MCF 10A (cell line): Measurements from ENCODE around the gene HM13. TPM values are rescaled to one million over a fixed set of nuclear protein-coding genes. Genes with fewer than 3 reads are reported as not detected.

Experiments
- BruUV-seq: library from RNA; stranded (reverse); fragments of 400-500 nt; replicated peaks from 2 replicates; lab custom pipeline; 2021; lab: Mats Ljungman, UMichigan
- CTCF ChIA-PET: fragments of 300-600 bp; sonication (Branson Sonifier 250); formaldehyde crosslinking; extraction: SDS; loops from one replicate; lab custom pipeline; 2021; ENCODE audit warnings: antibody characterized with exemption, inconsistent platforms; lab: Yijun Ruan, JAX
- POLR2A ChIA-PET: fragments of 300-600, 350-650 bp; sonication (Branson Sonifier 250); formaldehyde crosslinking; extraction: SDS; loops from one replicate; lab custom pipeline; 2020; ENCODE audit warnings: antibody characterized with exemption, inconsistent platforms; lab: Yijun Ruan, JAX
- DNase-seq: peaks from one replicate; pipeline ENCODE4 v3.0.0-alpha.2; 2018; ENCODE audit not compliant: unreplicated experiment
- H3K27ac Mint-ChIP-seq: one replicate; pipeline ENCODE4 v1.8.0; 2022; ENCODE audit warnings: mild to moderate bottlenecking, low read depth, mixed read lengths; ENCODE audit not compliant: unreplicated experiment
- H3K27me3 Mint-ChIP-seq: one replicate; pipeline ENCODE4 v1.8.0; 2022; ENCODE audit warnings: mixed read lengths; ENCODE audit not compliant: insufficient read depth, unreplicated experiment
- H3K36me3 Mint-ChIP-seq: one replicate; pipeline ENCODE4 v1.8.0; 2022; ENCODE audit warnings: mild to moderate bottlenecking, moderate library complexity, mixed read lengths; ENCODE audit not compliant: insufficient read depth, unreplicated experiment
- H3K4me1 Mint-ChIP-seq: one replicate; pipeline ENCODE4 v1.8.0; 2022; ENCODE audit warnings: mixed read lengths; ENCODE audit not compliant: insufficient read depth, unreplicated experiment
- H3K4me3 Mint-ChIP-seq: one replicate; pipeline ENCODE4 v1.8.0; 2022; ENCODE audit warnings: mild to moderate bottlenecking, moderate library complexity, mixed read lengths; ENCODE audit not compliant: unreplicated experiment
- H3K9me3 Mint-ChIP-seq: one replicate; pipeline ENCODE4 v1.8.0; 2022; ENCODE audit warnings: mixed read lengths; ENCODE audit not compliant: unreplicated experiment
- intact Hi-C: fragments of 100-400 bp; cut with micrococcal nuclease; formaldehyde crosslinking; loops from 2 replicates; pipeline ENCODE4 v1.14.1; 2022
- total RNA-seq: library from RNA; stranded (reverse); gene quantifications from 2 replicates; pipeline ENCODE4 v1.2.3, GENCODE V29; 2022
- TF ChIP-seq, protein P1 (sequence below): fragments of 200-600 bp; IDR thresholded peaks from one replicate; pipeline ENCODE4 v1.8.0; 2022; ENCODE audit warnings: antibody characterized with exemption, mild to moderate bottlenecking; ENCODE audit not compliant: unreplicated experiment

The HM13 gene
- total RNA-seq, 1 experiment from 2014 or later, result 276 TPM

GRCh38 chr20:31560746-31561598 lies 46.7 kb downstream of the HM13 start:
- peaks cover 70% of the 10 kb centered on the region for H3K36me3 Mint-ChIP-seq
- CTCF ChIA-PET, result interaction anchor here (0.5 to 31.0 kb wide), 23 partner anchors 10 to 595 kb away, joined by 3 to 1902 read pairs (median 9); partner anchors contain the start of genes BCL2L1 and ID1
- peak overlapping the region; percentile 45 for H3K4me3 Mint-ChIP-seq
- no peaks in the 10 kb centered on the region for H3K9me3 Mint-ChIP-seq
- TF ChIP-seq, protein P1, sequence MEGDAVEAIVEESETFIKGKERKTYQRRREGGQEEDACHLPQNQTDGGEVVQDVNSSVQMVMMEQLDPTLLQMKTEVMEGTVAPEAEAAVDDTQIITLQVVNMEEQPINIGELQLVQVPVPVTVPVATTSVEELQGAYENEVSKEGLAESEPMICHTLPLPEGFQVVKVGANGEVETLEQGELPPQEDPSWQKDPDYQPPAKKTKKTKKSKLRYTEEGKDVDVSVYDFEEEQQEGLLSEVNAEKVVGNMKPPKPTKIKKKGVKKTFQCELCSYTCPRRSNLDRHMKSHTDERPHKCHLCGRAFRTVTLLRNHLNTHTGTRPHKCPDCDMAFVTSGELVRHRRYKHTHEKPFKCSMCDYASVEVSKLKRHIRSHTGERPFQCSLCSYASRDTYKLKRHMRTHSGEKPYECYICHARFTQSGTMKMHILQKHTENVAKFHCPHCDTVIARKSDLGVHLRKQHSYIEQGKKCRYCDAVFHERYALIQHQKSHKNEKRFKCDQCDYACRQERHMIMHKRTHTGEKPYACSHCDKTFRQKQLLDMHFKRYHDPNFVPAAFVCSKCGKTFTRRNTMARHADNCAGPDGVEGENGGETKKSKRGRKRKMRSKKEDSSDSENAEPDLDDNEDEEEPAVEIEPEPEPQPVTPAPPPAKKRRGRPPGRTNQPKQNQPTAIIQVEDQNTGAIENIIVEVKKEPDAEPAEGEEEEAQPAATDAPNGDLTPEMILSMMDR, result no peak
- POLR2A ChIA-PET, result interaction anchor here (0.5 to 30.6 kb wide), 24 partner anchors 9 to 1030 kb away, joined by 3 to 1321 read pairs (median 6); partner anchors contain the start of genes BCL2L1, ID1 and TPX2
- intact Hi-C loops, result loop anchor here (1.0 to 2.0 kb wide), 2 partner anchors 46 to 51 kb away; partner anchors contain the start of gene HM13
- DNase-seq, result peak; percentile 94
- H3K27ac Mint-ChIP-seq, result peak overlapping the region; percentile 85
- no peaks in the 10 kb centered on the region for H3K27me3 Mint-ChIP-seq
- no TSS peak for BruUV-seq
- H3K4me1 Mint-ChIP-seq, result peaks cover 30% of the 10 kb centered on the region

- intact Hi-C loops, result no loop called here
- Mint-ChIP-seq H3K27ac (no peak overlapping the region), H3K36me3 (peaks cover 72% of the 10 kb centered on the region), H3K4me1 (peaks cover 36% of the 10 kb centered on the region), H3K27me3 (no peaks in the 10 kb centered on the region), H3K9me3 (no peaks in the 10 kb centered on the region), H3K4me3 (no peak overlapping the region)
- CTCF ChIA-PET, result interaction anchor here (0.5 to 31.0 kb wide), 34 partner anchors 9 to 475 kb away, joined by 3 to 1902 read pairs (median 4); partner anchors contain the start of genes BCL2L1 and ID1
- DNase-seq, result no peak
- TF ChIP-seq, protein P1, result no peak
- POLR2A ChIA-PET, result interaction anchor here (0.5 to 30.6 kb wide), 13 partner anchors 9 to 166 kb away, joined by 3 to 1321 read pairs (median 4); partner anchors contain the start of genes BCL2L1 and ID1
- BruUV-seq, result no TSS peak
Observed at GRCh38 chr20:31562241-31562640, 48.0 kb downstream of the HM13 start.

DNA sequence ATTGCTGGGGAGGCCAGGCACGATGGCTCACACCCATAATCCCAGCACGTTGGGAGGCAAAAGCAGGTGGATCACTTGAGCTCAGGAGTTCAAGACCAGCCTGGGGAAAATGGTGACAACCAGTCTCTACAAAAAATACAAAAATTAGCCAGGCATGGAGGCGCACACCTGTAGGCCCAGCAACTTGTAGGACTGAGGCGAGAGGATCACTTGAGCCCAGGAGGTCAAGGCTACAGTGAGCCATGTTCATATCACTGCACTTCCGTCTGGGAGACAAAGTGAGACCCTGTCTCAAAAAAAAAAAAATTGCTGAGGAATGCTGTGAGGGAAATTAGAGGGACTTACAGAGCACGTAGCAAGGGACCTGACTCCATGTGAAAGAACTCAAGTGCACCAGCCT lies 50.0 kb downstream of the HM13 start:
- Mint-ChIP-seq H3K9me3 (no peaks in the 10 kb centered on the region), H3K4me3 (no peak overlapping the region), H3K36me3 (peaks cover 82% of the 10 kb centered on the region), H3K27me3 (no peaks in the 10 kb centered on the region), H3K4me1 (peaks cover 54% of the 10 kb centered on the region), H3K27ac (no peak overlapping the region)
- intact Hi-C loops, result no loop called here
- no peak for DNase-seq
- CTCF ChIA-PET, result interaction anchor here (0.6 to 31.0 kb wide), 4 partner anchors 20 to 1221 kb away, joined by 3 to 1902 read pairs (median 140); partner anchors contain the start of gene ID1
- TF ChIP-seq, protein P1, result no peak
- POLR2A ChIA-PET, result interaction anchor here (0.7 to 30.6 kb wide), 5 partner anchors 9 to 45 kb away, joined by 4 to 1321 read pairs (median 15); partner anchors contain the start of gene ID1
- no TSS peak for BruUV-seq
